Measurements from ENCODE around the gene TDO2. TPM values are rescaled to one million over a fixed set of nuclear protein-coding genes. Genes with fewer than 3 reads are reported as not detected.

TDO2 gene
- total RNA-seq, 1 donor from 2014 or later: 1.4 TPM

- Histone ChIP-seq H3K36me3 (no peaks in the 10 kb centered on the region), H3K27ac (no peak overlapping the region), H3K9me3 (peaks cover 8% of the 10 kb centered on the region), H3K27me3 (ENCODE audit: low read depth) (no peaks in the 10 kb centered on the region), H3K4me1 (no peaks in the 10 kb centered on the region), H3K4me3 (no peak overlapping the region)
- TF ChIP-seq CTCF (IDR thresholded peaks at IDR 0.05): no peak
- ATAC-seq: no peak
- DNase-seq: no peak
- intact Hi-C loops (cut with DNase I): no loop called here
These were observed 25.5 kb upstream of the TDO2 start for GRCh38 chr4:155877971-155878370.

DNA sequence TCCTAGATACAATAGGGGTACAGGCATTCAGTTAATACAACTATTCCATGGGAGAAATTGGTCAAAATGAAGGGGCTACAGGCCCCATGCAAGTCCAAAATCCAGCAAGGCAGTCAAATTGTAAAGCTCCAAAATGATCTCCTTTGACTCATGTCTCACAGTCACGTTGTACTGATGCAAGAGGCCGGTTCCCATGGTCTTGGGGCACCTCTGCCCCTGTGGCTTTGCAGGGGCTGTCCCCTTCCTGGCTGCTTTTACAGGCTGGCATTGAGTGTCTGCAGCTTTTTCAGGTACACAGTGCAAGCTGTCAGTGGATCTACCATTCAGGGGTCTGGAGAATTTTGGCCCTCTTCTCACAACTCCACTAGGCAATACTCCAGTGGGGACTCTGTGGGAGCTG lies 24.9 kb upstream of the TDO2 start:
- ATAC-seq (no peak), DNase-seq (no peak)
- intact Hi-C loops (cut with DNase I): no loop called here
- no peaks in the 10 kb centered on the region for H3K36me3 ChIP-seq
- H3K27me3 ChIP-seq (ENCODE audit: low read depth): no peaks in the 10 kb centered on the region
- peaks cover 8% of the 10 kb centered on the region for H3K9me3 ChIP-seq
- TF ChIP-seq CTCF (IDR thresholded peaks at IDR 0.05): no peak
- H3K4me3 ChIP-seq: no peak overlapping the region
- no peaks in the 10 kb centered on the region for H3K4me1 ChIP-seq
- no peak overlapping the region for H3K27ac ChIP-seq

GRCh38 chr4:155879767-155880166 lies 23.7 kb upstream of the TDO2 start:
- H3K36me3 ChIP-seq: no peaks in the 10 kb centered on the region
- no peak for TF ChIP-seq CTCF (IDR thresholded peaks at IDR 0.05)
- no peaks in the 10 kb centered on the region for H3K27me3 ChIP-seq (ENCODE audit: low read depth)
- H3K4me1 ChIP-seq: no peaks in the 10 kb centered on the region
- peaks cover 5% of the 10 kb centered on the region for H3K9me3 ChIP-seq
- H3K27ac ChIP-seq: no peak overlapping the region
- DNase-seq: no peak
- intact Hi-C loops (cut with DNase I): no loop called here
- H3K4me3 ChIP-seq: no peak overlapping the region
- no peak for ATAC-seq

DNA sequence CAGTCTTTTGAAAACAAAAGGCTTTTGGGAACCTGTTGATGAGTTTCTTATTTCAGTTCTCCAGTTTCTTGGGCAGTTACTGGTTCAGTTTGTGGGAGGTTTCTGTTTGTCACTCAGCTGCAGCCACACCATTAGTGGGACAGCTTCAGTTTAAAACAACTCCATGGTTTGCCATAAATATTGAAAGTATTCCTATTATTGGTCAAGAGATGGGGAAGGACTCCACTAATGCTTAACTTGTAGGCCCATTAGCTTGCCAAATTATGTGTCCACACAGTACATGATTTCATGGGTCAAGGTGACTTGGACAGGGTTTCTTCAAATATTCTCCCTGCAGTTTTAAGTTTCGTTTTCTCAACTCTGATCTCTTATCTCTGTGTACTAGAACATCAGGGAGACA lies 21.9 kb upstream of the TDO2 start:
- Histone ChIP-seq H3K4me3 (no peak overlapping the region), H3K9me3 (no peaks in the 10 kb centered on the region), H3K36me3 (no peaks in the 10 kb centered on the region), H3K27ac (no peak overlapping the region), H3K27me3 (ENCODE audit: low read depth) (no peaks in the 10 kb centered on the region), H3K4me1 (no peaks in the 10 kb centered on the region)
- DNase-seq (no peak), ATAC-seq (no peak)
- intact Hi-C loops (cut with DNase I): no loop called here
- no peak for TF ChIP-seq CTCF (IDR thresholded peaks at IDR 0.05)

- Histone ChIP-seq H3K4me1 (no peaks in the 10 kb centered on the region), H3K36me3 (no peaks in the 10 kb centered on the region), H3K27me3 (ENCODE audit: low read depth) (no peaks in the 10 kb centered on the region), H3K4me3 (no peak overlapping the region), H3K27ac (no peak overlapping the region), H3K9me3 (no peaks in the 10 kb centered on the region)
- no peak for TF ChIP-seq CTCF (IDR thresholded peaks at IDR 0.05)
- DNase-seq (no peak), ATAC-seq (no peak)
- intact Hi-C loops (cut with DNase I): no loop called here
These were observed 19.6 kb upstream of the TDO2 start for GRCh38 chr4:155883895-155884294.

- DNase-seq: no peak
- H3K27ac ChIP-seq: no peak overlapping the region
- H3K4me3 ChIP-seq: no peak overlapping the region
- no peak for TF ChIP-seq CTCF (IDR thresholded peaks at IDR 0.05)
- no peaks in the 10 kb centered on the region for H3K27me3 ChIP-seq (ENCODE audit: low read depth)
- no peaks in the 10 kb centered on the region for H3K4me1 ChIP-seq
- peak in 1 of 2 donors; percentile 32 for ATAC-seq
- no peaks in the 10 kb centered on the region for H3K9me3 ChIP-seq
- no peaks in the 10 kb centered on the region for H3K36me3 ChIP-seq
- intact Hi-C loops (cut with DNase I): no loop called here
These were observed 17.8 kb upstream of the TDO2 start for GRCh38 chr4:155885666-155886065.
